Muscle layer of colon (tissue), 2 donors: ENCODE data around the gene CARD11.
A peak's percentile ranks its signal among the peaks of the same experiment; 100 is the strongest.
"Not testable (repeated sequence)": the region's sequence is repeated elsewhere in the genome, so short reads cannot be mapped to it uniquely, and the experiment has no call there.

Experiments
- H3K27ac ChIP-seq: one replicate; pipeline ENCODE4 v1.7.0; 2013; ENCODE audit warnings: low read depth, mild to moderate bottlenecking, low read length, moderate library complexity
- H3K27me3 ChIP-seq, 2 donors: one replicate each; pipeline ENCODE4 v1.7.0; 2013; ENCODE audit warnings: low read length in 2 of 2, mild to moderate bottlenecking in 2 of 2; ENCODE audit not compliant: insufficient read depth in 2 of 2, control insufficient read depth in 1 of 2
- H3K36me3 ChIP-seq: one replicate; pipeline ENCODE4 v1.7.0; 2013; ENCODE audit warnings: mild to moderate bottlenecking, low read length; ENCODE audit not compliant: insufficient read depth
- H3K4me1 ChIP-seq: one replicate; pipeline ENCODE4 v1.7.0; 2013; ENCODE audit warnings: mild to moderate bottlenecking, low read length; ENCODE audit not compliant: insufficient read depth
- H3K4me3 ChIP-seq, 2 donors: one replicate each; pipeline ENCODE4 v1.7.0; 2013; ENCODE audit warnings: low read length in 2 of 2, low read depth in 1 of 2, mild to moderate bottlenecking in 1 of 2, moderate library complexity in 1 of 2
- H3K9ac ChIP-seq: one replicate; pipeline ENCODE4 v1.7.0; 2013; ENCODE audit warnings: low read length
- H3K9me3 ChIP-seq: one replicate; pipeline ENCODE4 v1.7.0; 2013; ENCODE audit warnings: mild to moderate bottlenecking, low read length
- donor health status: abdominal sarcoma.
- donor health status: Adenocarcinoma of cecum.

Gene CARD11

GRCh38 chr7:3033136-3033535 is 10.5 kb downstream of the CARD11 start:
- peaks cover 7% of the 10 kb centered on the region for H3K4me1 ChIP-seq
- no peak overlapping the region for H3K27ac ChIP-seq
- no peak overlapping the region for H3K4me3 ChIP-seq
- no peak overlapping the region for H3K9ac ChIP-seq
- no peaks in the 10 kb centered on the region for H3K36me3 ChIP-seq
- H3K27me3 ChIP-seq: peaks cover 0 to 4% of the 10 kb centered on the region in 2 donors
- no peaks in the 10 kb centered on the region for H3K9me3 ChIP-seq

DNA sequence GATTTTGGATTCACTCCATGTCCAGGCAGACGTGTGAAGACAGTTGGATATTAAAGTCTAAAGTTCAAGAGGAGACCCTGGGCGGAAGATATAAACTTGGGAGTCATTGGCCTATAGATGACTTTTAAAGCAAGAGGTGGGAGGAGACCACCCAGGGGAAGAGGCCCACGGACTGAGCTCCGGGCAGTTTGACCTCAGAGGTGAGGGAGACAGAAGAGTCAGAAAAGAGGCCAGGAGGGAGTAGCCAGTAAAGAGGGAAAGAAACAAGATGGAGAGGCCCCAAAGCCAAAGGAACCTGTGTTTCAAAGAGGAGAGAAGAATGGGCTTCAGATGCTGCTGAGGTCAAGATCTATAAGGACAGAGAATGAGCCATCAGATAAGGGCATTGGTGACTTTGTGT is 11.4 kb downstream of the CARD11 start:
- peaks cover 7% of the 10 kb centered on the region for H3K4me1 ChIP-seq
- peaks cover 0 to 4% of the 10 kb centered on the region in 2 donors for H3K27me3 ChIP-seq
- no peak overlapping the region for H3K4me3 ChIP-seq
- no peak overlapping the region for H3K9ac ChIP-seq
- no peaks in the 10 kb centered on the region for H3K9me3 ChIP-seq
- no peaks in the 10 kb centered on the region for H3K36me3 ChIP-seq
- no peak overlapping the region for H3K27ac ChIP-seq

- Histone ChIP-seq H3K27me3 (peaks cover 0 to 4% of the 10 kb centered on the region in 2 donors), H3K9ac (no peak overlapping the region), H3K27ac (no peak overlapping the region), H3K9me3 (peaks cover 14% of the 10 kb centered on the region), H3K4me1 (peaks cover 7% of the 10 kb centered on the region), H3K4me3 (no peak overlapping the region), H3K36me3 (no peaks in the 10 kb centered on the region)
Measured at GRCh38 chr7:3029138-3029537, 14.5 kb downstream of the CARD11 start.

- no peak overlapping the region for H3K27ac ChIP-seq
- peaks cover 14% of the 10 kb centered on the region for H3K9me3 ChIP-seq
- H3K27me3 ChIP-seq: peaks cover 0 to 4% of the 10 kb centered on the region in 2 donors
- no peak overlapping the region for H3K9ac ChIP-seq
- H3K4me1 ChIP-seq: peaks cover 7% of the 10 kb centered on the region
- no peaks in the 10 kb centered on the region for H3K36me3 ChIP-seq
- H3K4me3 ChIP-seq: no peak overlapping the region
Measured at GRCh38 chr7:3028758-3029093, 14.9 kb downstream of the CARD11 start.

DNA sequence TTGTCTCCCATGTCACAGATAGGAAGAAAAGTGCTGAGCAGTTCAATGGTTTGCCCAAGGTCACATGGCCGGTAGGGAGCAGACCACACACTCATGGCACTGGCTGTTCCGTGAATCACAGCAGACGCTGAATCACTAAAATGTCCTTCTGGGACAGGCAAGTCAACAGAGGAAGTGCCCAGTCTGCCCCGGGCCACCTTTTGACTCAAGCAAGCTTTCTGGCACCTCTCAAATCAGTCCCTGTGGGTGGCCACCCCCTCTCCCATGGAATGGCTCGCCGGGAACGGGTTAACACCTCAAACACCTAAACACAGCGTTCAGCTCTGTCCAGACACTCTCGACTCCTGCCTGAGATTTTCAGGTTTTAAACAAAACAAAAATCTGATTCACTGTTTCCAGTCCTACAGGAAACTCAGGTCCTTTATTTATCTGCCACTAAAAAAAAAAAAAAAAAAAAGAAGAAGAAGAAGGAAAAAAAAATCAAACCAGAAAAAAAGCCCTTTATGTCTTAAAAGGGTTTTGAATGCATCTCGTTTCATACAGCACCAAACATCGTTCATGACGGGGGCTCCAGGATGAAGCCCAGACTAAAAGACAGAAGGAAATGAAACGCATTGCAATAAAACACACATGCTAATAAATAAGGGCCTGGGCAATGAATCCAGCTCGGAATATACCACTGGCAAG is 15.5 kb downstream of the CARD11 start:
- H3K36me3 ChIP-seq: no peaks in the 10 kb centered on the region
- no peak overlapping the region for H3K9ac ChIP-seq
- H3K4me3 ChIP-seq: no peak overlapping the region
- H3K4me1 ChIP-seq: peaks cover 7% of the 10 kb centered on the region
- peaks cover 14% of the 10 kb centered on the region for H3K9me3 ChIP-seq
- H3K27me3 ChIP-seq: peaks cover 0 to 4% of the 10 kb centered on the region in 2 donors
- no peak overlapping the region for H3K27ac ChIP-seq

- H3K9me3 ChIP-seq: peaks cover 14% of the 10 kb centered on the region
- no peak overlapping the region for H3K27ac ChIP-seq
- H3K9ac ChIP-seq: no peak overlapping the region
Measured at GRCh38 chr7:3027005-3027845, 16.4 kb downstream of the CARD11 start.

GRCh38 chr7:3025616-3026015 is 18.1 kb downstream of the CARD11 start:
- H3K9me3 ChIP-seq: peaks cover 14% of the 10 kb centered on the region
- no peak overlapping the region for H3K4me3 ChIP-seq
- no peak overlapping the region for H3K27ac ChIP-seq
- peaks cover 7% of the 10 kb centered on the region for H3K4me1 ChIP-seq
- peaks cover 0 to 4% of the 10 kb centered on the region in 2 donors for H3K27me3 ChIP-seq
- no peak overlapping the region for H3K9ac ChIP-seq
- no peaks in the 10 kb centered on the region for H3K36me3 ChIP-seq

More at GRCh38 chr7:3027005-3027845, 16.4 kb downstream of the CARD11 start:
- peaks cover 7% of the 10 kb centered on the region for H3K4me1 ChIP-seq
- H3K27me3 ChIP-seq: peaks cover 0 to 4% of the 10 kb centered on the region in 2 donors
- no peaks in the 10 kb centered on the region for H3K36me3 ChIP-seq
- H3K4me3 ChIP-seq: peak overlapping the region in 1 of 2 donors; percentile 1

GRCh38 chr7:3021825-3022224 is 21.8 kb downstream of the CARD11 start:
- Histone ChIP-seq H3K4me1 (no peaks in the 10 kb centered on the region), H3K9ac (no peak overlapping the region), H3K36me3 (no peaks in the 10 kb centered on the region), H3K9me3 (peaks cover 14% of the 10 kb centered on the region), H3K27me3 (no peaks in the 10 kb centered on the region), H3K27ac (no peak overlapping the region), H3K4me3 (no peak overlapping the region)

DNA sequence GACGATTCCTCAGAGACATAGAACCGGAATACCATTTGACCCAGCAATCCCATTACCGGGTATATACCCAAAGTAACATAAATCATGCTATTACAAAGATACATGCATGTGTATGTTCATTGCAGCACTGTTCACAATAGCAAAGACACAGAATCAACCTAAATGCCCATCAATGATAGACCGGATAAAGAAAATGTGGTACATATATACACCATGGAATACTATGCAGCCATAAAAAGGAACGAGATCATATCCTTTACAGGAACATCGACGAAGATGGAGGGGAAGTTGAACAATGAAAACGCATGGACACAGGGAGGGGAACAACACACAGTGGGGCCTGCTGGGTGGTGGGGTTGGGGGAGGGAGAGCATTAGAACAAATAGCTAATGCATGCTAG is 22.4 kb downstream of the CARD11 start:
- not testable (repeated sequence) for H3K27me3 ChIP-seq

GRCh38 chr7:3020416-3020815 is 23.3 kb downstream of the CARD11 start:
- H3K36me3 ChIP-seq: no peaks in the 10 kb centered on the region
- peaks cover 7% of the 10 kb centered on the region for H3K9me3 ChIP-seq
- H3K9ac ChIP-seq: no peak overlapping the region
- H3K27ac ChIP-seq: no peak overlapping the region
- H3K4me1 ChIP-seq: no peaks in the 10 kb centered on the region
- no peak overlapping the region for H3K4me3 ChIP-seq
- no peaks in the 10 kb centered on the region for H3K27me3 ChIP-seq

More for the DNA sequence above, 22.4 kb downstream of the CARD11 start:
- not testable (repeated sequence) for H3K27ac ChIP-seq, H3K4me3 ChIP-seq, H3K4me1 ChIP-seq, H3K9ac ChIP-seq, H3K36me3 ChIP-seq
- H3K9me3 ChIP-seq: peaks cover 14% of the 10 kb centered on the region

DNA sequence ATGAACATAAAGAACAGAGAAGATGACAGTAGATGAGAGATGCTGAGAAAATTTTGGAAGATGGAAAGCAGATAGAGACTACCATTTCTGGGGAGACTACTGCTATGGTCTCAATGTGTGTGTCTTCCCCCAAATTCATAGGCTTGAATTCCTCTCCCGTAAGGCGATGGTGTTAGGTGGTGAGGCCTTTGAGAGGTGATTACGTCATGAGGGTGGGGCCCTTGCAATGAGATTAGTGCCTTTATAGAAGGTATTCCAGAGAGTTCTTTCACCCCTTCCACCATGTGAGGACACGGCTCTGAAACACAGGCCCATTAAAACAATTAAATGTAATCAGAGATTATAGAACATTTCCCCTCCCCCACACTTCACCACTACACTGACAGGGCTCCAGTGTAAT is 23.9 kb downstream of the CARD11 start:
- H3K4me1 ChIP-seq: no peaks in the 10 kb centered on the region
- no peak overlapping the region for H3K27ac ChIP-seq
- no peaks in the 10 kb centered on the region for H3K36me3 ChIP-seq
- no peak overlapping the region for H3K9ac ChIP-seq
- no peaks in the 10 kb centered on the region for H3K27me3 ChIP-seq
- no peak overlapping the region for H3K4me3 ChIP-seq
- peaks cover under 1% of the 10 kb centered on the region for H3K9me3 ChIP-seq
